ENCODE data around the gene LIPH. TPM values are rescaled to one million over a fixed set of nuclear protein-coding genes. Genes with fewer than 3 reads are reported as not detected.

Gene LIPH
- total RNA-seq, 2 experiments from 2014 or later, result not detected

DNA sequence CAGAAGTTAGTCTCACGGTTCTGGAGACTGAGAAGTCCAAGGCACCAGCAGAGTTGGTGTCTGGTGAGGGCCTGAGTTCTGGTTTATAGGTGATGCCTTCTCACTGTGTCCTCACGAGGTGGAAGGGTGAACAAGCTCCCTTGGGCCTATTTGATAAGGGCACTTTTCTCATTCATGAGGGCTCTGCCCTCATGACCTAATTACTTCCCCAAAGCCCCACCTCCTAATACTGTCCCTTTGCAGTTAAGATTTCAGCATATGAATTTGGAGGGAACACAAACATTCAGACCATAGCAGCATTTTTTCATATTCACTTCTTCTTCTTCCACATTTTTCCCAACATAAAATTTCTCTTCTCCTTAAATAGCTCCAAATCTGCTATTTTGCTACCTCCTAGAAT is 95.0 kb downstream of the LIPH start:
- CTCF ChIA-PET, result no interaction called here
- Histone ChIP-seq H3K36me3 (ENCODE audit: insufficient read depth, low read length) (no peaks in the 10 kb centered on the region), H3K9me3 (ENCODE audit: control insufficient read depth in 1 of 2, insufficient read depth in 1 of 2, low read length in 2 of 2) (no peaks in the 10 kb centered on the region), H3K4me3 (ENCODE audit: low read length) (no peak overlapping the region), H3K27ac (ENCODE audit: low read depth in 1 of 2, low read length in 2 of 2) (no peak overlapping the region), H3K27me3 (ENCODE audit: control insufficient read depth in 1 of 2, insufficient read depth in 2 of 2, low read length in 2 of 2) (no peaks in the 10 kb centered on the region), H3K4me1 (ENCODE audit: insufficient read depth, low read length) (no peaks in the 10 kb centered on the region)
- no peak for ATAC-seq (ENCODE audit: poor library complexity)
- no peak for TF ChIP-seq CTCF (IDR thresholded peaks at IDR 0.05)
- no peaks in the 10 kb centered on the region for H3K27me3 Mint-ChIP-seq
- no peaks in the 10 kb centered on the region for H3K36me3 Mint-ChIP-seq (ENCODE audit: low read depth)
- H3K4me3 Mint-ChIP-seq, result no peak overlapping the region
- DNase-seq, result no peak
- no peaks in the 10 kb centered on the region for H3K4me1 Mint-ChIP-seq (ENCODE audit: low read depth)
- H3K27ac Mint-ChIP-seq, result no peak overlapping the region
- intact Hi-C loops (cut with DNase I, micrococcal nuclease), result no loop called here
- no peaks in the 10 kb centered on the region for H3K9me3 Mint-ChIP-seq
- POLR2A ChIA-PET, result no interaction called here

Other genes with a start within 250 kb of the LIPH start
- 1 to 10 TPM; 4.3 to 5.7 TPM for gene MAP3K13, start 189.5 kb downstream of the LIPH start, total RNA-seq
- 10 to 100 TPM; 26.8 to 29.1 TPM for gene TMEM41A, start 53.6 kb downstream of the LIPH start, total RNA-seq
- gene SENP2, start 33.7 kb upstream of the LIPH start, total RNA-seq, result 10 to 100 TPM; 61.1 to 61.2 TPM